Dermis microvascular lymphatic vessel endothelial cell (primary cell): ENCODE measurements around the gene ROR1. TPM values are rescaled to one million over a fixed set of nuclear protein-coding genes. Genes with fewer than 3 reads are reported as not detected.
"Not testable (repeated sequence)": the region's sequence is repeated elsewhere in the genome, so short reads cannot be mapped to it uniquely, and the experiment has no call there.

Experiments
- DNase-seq, 2 donors: peaks; one replicate each; pipeline versions ENCODE4 v3.0.0 to v3.0.0-alpha.2; 2010; ENCODE audit warnings: low read depth in 2 of 2
- total RNA-seq: library from RNA; depleted of rRNA; stranded (reverse); fragments of >200 nt; gene quantifications from 2 replicates; pipeline ENCODE4 v1.2.1, GENCODE V29; 2014

Gene ROR1
- total RNA-seq, 1 donor from 2014 or later: 0.26 TPM

GRCh38 chr1:63822540-63822939, 48.7 kb downstream of the ROR1 start:
- DNase-seq: no peak

DNA sequence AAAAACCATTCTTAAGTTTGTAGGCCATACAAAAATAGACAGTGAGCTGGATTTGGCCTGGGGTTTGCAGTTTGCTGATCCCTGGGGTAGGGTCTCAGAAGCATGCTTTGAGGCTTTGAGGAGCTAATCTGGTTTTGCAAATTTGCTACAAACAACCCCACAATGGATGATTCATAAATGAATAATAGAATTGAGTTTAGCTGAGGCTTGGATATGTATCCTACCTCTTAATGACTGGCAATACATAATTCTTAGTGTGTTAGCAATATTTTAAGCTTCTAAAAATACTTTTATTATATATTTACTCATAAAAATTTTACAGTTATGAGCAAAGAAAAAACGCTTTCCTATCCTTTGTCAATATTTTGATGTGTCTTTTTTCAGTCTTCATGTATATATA, 50.6 kb downstream of the ROR1 start:
- DNase-seq: no peak

GRCh38 chr1:63825111-63825510, 51.3 kb downstream of the ROR1 start:
- DNase-seq: no peak

- not testable (repeated sequence) for DNase-seq
These were observed 52.5 kb downstream of the ROR1 start for GRCh38 chr1:63826246-63826861.

DNA sequence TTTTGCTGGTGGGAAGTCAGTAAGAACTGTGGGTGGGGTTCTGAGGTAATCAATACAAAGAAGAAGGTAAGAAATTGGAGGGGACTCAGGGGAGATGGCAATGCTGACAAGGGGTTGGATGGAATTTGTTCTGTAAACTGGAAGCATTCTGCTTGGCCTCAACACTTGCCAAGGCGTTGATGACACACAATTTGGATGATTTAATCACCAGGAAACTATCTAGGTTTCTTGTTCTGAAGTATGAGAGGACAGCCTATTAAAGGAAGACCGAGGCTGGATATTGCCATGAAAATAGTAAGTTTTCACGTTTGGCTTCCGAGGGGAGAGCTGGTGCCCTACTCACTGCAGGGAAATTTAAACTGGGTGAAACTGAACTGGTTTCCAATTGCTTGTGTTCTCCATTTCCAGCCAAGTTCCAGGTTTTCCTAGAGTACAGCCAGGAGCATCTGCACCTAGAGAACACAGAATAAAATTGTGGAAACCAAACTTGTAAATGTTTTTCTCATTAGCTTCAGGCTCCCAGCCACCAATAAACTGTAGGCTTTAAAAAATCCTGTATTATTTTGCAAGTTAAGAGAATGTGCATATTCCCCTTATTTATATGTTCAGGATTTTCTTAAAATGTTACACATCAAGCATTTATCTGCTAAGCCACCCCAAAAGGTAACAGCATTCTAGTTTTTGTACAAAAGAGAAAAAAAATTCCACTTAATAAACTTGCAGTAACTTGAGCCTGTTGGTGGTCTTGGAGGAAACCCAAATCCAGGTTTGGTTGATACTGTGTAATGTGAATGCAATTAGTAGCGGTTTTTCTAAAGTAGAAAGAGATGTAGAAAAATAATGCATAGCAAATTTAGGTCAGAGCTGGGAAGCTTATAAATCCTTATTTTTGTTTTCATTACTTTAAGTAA, 53.8 kb downstream of the ROR1 start:
- peak in 1 of 2 donors; percentile 15 for DNase-seq

- no peak for DNase-seq
These were observed 54.7 kb downstream of the ROR1 start for GRCh38 chr1:63828322-63829044.

- no peak for DNase-seq
These were observed 55.8 kb downstream of the ROR1 start for GRCh38 chr1:63829349-63830327.

DNA sequence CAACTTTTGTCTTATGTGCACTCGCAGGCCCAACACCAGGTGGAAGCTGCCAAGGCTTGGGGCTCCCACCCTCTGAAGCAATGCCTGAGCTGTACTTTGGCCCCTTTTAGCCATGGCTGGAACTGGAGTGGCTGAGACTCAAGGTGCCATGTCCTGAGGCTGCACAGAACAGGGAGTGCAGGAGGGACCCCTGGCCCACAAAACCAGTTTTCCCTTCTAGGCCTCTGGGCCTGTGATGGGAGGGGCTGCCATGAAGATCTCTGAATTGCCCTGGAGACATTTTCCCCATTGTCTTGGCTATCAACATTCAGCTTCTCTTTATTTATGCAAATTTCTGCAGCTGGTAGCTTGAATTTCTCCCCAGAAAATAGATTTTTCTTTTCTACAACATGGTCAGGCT, 57.6 kb downstream of the ROR1 start:
- DNase-seq: no peak

DNA sequence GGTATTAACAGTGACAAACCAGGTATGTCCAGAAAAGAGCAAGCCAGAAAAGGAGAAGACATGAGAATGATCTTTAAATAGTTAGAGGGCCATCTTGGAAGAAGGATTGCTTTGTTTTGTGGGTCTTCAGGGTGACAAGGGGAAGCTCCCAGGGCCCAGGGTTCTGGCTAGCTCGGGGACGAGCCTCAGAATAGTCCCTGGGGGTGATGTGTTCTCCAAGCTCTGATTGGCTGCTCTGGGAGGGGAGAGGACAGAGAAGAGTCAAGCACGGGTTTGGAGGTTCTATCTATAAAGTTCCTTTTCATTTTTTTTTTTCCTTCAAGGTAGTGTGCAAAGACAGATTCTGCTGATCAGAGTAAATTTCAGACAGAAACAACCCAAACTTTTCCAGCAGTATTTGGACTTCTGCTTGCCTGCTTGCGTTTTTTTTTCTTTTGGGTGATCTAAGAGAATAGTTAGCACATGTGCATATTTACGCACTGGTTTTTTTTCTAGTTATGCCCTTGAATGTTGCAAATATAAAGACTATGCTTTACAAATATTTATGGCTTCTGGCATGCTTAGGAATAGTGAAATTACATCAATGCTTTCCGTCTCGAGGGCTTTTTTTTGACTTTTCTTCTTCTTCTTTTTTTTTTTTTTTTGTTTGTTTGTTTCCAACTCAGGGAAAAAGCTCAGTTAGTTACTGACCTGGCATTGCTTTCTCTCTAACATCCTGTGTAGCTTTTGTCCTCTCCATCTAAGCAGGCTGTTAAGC, 59.7 kb downstream of the ROR1 start:
- no peak for DNase-seq

DNA sequence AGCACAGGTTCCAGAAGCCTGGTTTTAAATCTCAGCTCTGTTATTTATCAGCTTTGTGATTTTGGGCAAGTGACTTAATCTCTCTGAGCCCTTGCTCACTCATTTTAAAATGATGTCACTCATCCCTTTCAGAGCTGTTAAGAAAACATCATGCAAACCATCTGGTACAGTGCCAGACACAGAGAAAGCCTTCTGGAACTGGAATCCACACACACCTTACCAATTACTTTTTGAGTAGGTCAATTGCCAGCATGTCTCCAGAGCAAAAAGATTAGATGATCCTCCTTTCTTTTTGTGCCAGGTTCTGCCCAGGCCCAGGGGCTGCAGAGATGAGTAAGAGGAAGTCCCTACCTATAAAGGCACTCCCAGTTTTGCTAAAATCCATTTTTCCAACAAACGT, 61.3 kb downstream of the ROR1 start:
- DNase-seq: peak in 1 of 2 donors; percentile 28

GRCh38 chr1:63836374-63836773, 62.6 kb downstream of the ROR1 start:
- no peak for DNase-seq

DNA sequence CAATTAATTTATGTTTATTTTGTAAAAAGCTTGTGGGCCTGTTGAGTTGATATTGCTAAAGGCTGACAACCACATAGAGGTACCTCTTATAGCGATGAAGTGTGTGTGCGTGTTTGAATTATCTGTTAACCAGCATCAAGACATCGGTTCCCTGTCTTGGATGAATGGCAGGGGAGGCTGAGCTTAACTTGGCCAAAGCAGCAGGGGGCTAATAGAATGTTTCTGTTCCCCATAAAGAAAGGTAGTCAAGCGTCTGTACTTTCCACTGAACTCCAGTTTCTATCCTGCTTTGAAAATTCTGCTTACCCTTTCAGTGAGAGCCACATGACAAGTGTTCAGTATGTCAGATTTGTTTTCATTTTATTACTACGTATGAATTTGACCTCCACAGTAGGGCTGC, 63.0 kb downstream of the ROR1 start:
- DNase-seq: no peak

GRCh38 chr1:63843010-63843409, 69.2 kb downstream of the ROR1 start:
- no peak for DNase-seq

DNA sequence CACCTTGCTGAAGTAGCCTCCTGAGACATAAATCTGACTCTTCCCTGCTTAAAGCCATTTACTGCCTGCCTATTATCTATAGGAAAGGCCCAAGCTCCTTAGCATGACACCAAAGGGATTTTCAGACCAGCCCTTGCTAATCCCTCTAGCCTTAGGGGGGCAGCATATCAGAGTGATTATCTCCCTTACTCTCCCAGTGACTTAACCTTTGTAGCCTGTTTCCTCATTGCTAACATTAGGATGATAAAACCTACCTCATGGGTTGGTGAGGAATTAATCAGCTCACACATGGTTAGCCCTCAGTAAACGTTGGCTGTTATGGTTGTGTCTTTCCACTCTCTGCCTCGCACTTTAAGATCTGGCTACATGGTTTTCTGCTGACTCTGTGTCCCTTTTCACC, 70.1 kb downstream of the ROR1 start:
- DNase-seq: no peak

GRCh38 chr1:63845346-63845745, 71.5 kb downstream of the ROR1 start:
- DNase-seq: no peak

DNA sequence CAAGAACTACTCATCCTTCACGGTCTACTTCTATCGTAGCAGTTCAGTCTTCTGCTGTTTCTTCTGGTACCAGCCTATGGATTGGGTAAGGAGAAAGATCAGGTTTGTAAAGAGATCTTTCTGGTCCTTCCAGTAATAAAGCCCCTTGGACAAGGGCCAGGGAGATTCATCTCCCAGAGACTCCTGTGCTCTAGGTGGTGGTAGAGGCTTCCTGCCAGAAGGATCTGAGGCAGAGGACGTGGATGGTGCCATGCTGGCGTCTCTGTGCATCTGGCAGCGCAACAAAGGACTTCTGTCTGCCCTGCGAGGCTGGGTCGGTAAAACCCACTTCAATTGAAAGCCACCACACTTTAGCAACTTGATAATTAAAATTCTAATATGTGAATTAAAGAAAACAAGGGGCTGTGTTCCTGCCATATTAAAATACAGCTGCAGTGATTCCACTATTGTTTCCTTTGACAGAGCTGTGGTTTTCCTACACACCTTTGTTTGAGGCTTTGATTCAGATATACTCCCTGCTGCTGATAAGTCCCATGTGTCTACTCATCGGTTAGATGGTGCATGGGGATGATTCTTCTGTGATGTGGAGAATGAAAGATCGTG, 73.6 kb downstream of the ROR1 start:
- DNase-seq: no peak

GRCh38 chr1:63848733-63849132, 74.9 kb downstream of the ROR1 start:
- DNase-seq: no peak

DNA sequence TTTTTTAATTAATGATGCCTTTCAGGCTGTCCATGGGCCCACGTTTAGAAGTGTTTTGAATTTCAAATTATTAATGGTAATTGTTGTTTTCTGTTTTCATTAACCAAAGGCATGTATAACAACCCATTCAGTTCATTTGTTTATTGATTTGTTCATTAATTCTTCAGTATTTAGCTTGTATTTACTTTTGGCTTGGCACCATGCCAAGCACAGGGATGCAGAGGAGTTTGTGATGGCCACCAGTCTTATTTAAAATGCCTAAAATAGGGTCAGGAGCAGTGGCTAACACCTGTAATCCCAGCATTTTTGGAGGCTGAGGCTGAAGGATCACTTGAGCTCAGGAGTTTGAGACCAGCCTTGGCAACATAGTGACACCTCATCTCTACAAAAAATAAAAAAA, 75.3 kb downstream of the ROR1 start:
- no peak for DNase-seq

DNA sequence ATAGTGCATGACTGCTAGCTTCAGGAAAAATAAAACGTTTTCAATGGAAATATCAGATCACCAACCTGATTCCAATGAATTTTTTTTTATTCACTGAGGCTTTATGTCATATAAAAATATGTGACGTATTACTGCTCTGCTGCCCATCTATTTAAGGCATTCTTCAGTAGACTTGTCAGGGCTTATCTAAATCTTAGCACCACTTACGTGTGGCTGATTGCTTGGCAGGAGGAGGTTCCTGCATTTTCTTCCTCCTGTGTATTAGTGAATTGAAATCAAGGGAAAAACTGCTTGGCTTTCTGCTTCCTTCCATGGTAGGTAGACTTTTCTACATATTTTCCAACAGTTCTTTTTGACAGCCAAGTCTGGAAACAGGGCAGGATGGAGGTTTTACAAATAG, 80.3 kb downstream of the ROR1 start:
- DNase-seq: no peak

- DNase-seq: no peak
These were observed 82.1 kb downstream of the ROR1 start for GRCh38 chr1:63855942-63856341.
